ENCODE measurements around the gene USP47.

DNA sequence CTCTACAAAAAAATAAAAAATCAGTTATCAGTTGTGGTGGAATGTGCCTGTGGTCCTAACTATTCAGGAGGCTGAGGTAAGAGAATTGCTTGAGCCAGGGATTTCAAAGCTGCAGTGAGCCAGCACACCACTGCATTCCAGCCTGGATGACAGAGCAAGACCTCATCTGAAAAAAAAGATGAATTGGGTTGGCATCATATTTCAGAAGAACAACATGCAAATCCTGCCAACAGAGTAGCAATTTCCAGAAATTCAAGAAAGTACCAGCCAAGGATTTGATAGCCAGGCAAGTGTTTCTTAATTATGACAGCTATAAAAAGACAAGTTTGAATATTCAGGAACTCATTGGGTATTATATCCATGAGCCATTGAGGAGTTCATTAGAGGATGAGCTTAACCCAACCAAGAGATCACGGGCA, 75.2 kb downstream of the USP47 start:
- TF ChIP-seq GLIS1 (tag by site-specific recombination; IDR thresholded peaks at IDR 0.05) = no peak
- no peak for TF ChIP-seq ZNF548 (tag by site-specific recombination; IDR thresholded peaks at IDR 0.05)
- no peak for TF ChIP-seq ZNF391 (tag by site-specific recombination; IDR thresholded peaks at IDR 0.05; ENCODE audit: borderline replicate concordance, low read depth)
- TF ChIP-seq ZBTB17 (tag by site-specific recombination; IDR thresholded peaks at IDR 0.05) = no peak

Measured in HEK293 (cell line).